HS-27A (cell line): Measurements from ENCODE around the gene REX1BD.
"Not testable (repeated sequence)": the region's sequence is repeated elsewhere in the genome, so short reads cannot be mapped to it uniquely, and the experiment has no call there.

Source experiments
- DNase-seq: peaks from one replicate; pipeline ENCODE4 v3.0.0-alpha.2; 2012; ENCODE audit warnings: low read depth, missing footprints

REX1BD gene

DNA sequence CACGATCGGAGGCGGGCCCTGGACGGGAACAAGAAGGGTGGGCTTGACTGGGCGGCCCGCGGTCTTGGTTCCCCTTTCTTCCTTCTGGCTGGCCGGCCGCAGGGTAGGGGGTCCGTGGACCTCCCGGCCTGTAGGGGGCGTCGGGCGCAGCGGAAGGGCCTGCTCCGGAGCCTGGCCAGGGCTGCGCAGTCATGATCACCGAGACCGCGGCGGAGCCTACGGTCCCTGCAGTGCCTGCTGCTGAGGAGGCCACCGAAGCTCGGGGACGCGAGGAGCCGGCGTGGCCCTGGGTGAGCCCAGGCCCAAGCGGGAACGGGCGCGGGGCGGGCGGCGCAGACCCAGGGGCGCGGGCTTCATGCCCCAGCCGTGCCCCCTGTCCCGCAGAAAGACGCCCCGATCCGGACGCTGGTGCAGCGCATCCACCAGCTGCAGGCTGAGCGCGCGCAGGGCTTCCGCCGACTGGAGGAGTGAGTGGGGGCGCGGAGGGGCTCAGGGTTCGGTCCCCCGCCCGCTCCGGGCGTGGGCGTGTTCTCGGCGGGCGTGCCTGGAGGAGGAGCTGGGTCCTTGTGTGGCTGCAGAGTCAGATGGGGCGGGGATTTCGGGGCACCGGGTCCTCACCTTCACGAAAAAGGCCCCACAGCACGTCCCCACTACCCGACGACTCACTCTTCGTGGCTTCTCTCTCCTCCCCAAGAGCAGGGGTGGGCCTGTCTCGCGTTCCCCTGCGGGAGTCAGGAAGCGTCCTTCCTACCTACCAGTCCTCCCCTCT, at the start of gene REX1BD:
TSS of gene REX1BD (plus strand) at position 188 of the 769 bp plus-strand sequence. CDS start at position 192, 4 bp downstream.
- DNase-seq = peak; percentile 30

DNA sequence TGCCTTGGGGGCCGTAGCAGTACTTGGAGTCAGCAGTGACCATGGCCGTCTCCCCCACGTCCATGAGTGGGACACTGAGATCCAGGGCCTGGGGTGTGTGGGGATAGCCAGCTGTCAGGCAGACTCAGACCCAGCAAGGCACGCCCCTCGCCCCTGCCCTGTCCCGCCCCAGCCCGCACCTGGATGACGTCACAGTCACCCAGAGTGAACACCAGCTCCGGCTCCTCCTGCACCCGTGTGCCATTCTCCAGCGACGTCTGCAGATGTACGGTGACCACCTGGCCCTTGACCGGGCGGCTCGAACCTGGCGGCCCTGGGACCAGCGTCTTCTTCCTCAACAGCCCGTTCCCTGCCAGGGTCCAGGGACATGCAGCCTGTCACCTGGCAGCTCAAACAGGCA, 49.2 kb upstream of the REX1BD start:
- no peak for DNase-seq

DNA sequence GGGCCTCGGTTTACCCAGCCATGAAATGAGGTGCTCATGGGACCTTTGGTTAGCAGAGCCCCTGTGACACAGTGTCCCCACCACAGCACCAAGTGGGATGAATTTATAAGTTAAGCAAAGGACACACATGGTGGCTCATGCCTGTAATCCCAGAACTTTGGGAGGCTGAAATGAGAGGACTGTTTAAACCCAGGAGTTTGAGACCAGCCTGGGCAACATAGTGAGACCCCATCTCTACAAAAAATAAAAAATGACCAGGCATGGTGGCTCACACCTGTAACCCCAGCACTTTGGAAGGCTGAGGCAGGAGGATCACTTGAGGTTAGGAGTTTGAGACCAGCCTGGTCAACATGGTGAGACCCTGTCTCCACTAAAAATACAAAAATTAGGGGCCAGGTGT, 48.4 kb upstream of the REX1BD start:
- DNase-seq = not testable (repeated sequence)

DNA sequence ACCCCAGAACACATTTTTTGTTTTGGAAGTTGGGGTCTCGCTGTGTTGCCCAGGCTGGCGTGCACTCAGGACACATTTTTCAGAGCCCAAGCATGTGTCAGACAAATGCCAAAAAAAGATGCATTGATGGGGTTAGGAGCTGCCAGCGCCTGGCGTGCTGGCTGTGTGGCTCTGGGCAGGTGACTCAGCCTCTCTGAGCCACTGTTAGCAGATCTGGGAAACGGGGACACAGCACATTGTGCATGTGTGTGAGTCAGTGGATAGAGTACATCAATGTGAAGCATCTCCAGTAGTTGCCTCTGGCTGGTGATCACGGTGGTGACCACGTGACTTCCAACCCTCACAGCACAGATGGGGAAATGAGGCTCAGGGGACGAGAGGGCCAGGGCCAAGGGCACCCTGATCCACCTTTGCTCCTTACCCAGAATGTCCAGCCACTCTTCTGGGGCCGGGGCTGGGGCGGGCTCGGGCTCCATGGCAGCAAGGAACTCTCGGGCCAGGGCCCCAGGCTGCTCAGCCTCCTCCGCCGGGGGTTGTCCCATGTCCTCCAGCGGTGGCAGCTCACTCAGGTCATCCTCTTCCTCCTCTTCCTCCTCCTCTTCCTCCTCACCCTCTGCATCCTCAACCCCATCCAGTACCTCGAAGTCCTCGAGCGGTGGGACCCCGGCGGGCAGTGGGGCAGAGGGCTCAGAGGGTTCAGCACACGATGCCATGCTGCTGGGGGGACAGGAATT, 47.2 kb upstream of the REX1BD start:
- no peak for DNase-seq

DNA sequence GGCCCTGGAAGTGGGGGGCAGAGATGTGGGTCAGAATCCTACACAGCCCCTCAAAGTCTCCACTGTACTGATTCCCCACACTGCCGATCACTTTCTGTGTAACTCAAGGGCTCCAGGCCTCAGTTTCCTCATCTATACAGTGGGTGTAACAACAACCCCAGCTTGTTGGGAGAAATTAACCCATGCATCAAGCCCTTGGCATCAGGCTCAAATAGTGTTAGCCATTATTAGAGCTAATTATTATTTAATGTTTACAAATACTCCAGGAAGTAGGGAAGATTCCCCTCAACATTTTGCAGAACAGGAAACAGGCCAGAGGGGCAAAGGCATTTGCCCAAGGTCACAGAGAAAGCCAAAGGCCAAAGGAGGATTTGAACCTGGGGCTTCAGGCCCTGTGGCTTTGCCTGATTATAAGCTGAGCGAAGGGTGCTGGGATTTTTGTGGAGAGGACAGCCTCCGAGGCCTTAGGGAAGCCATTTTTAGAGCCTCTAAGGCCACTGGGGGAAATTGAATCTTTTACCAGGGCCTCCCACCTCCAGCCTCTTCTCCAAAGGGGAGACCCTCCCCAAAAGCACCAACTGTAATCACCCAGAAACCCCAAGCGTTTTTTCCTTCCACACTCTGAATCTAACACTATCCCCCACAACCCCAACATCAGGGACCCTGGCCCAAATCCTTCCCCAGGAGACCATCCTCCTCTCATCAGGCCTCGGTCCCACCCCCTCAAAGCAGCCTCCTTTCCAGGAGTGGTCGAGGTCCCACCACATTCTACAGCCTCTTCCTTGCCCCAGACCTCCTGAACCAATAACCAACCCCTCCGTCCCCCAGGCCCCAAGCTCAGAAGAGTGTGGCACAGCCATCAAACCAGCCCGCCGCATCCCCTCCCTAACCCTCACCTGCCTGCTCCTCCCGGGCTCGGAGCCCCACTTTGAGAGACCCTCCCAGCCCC, 46.3 kb upstream of the REX1BD start:
- DNase-seq = no peak

DNA sequence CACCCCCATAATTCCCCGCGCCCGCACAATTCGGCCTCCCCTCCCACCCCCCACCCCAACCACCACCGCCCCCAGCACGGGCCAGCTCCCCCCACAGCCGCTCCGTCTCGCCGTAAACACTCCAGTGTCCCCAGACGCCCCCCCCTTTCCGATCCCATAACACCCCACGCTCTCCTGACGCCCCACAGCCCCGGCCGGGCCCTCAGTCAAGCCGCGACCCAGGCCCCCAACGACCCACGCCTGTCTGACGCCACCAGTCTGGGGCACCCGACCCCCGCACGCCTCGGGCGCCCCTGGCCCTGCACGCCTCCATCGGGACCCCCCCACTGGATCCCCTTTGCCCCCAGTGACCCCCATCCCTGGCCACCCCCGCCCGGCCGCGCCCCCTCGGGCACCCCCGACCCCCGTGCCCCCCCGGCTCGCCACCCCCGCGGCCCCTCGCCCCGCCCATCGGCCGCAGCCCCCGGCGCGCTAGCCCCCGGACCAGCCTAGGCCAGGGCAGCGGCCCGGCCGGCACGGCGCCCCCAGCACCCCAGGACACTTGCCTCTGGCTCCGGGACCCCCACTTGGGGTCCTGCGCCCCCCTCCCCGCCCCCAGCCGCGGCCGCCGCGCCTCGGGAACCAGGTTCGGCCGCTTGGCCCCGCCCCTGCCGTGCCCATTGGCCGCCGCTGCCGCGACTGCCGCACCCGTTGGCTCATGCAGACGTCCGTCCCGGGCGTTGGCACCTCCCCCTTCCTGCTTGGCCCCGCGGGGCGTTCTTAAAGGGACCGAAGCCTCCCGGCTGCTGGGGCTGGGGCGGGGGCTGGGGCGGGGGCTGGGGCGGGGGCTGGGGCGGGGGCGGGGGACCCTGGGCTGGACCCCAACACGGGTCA, 45.4 kb upstream of the REX1BD start, which contains the start of gene FKBP8:
TSS of gene FKBP8 (minus strand) at position 633 of the 873 bp plus-strand sequence. CDS start 1,603 bp downstream, outside the sequence.
- peak; percentile 40 for DNase-seq

DNA sequence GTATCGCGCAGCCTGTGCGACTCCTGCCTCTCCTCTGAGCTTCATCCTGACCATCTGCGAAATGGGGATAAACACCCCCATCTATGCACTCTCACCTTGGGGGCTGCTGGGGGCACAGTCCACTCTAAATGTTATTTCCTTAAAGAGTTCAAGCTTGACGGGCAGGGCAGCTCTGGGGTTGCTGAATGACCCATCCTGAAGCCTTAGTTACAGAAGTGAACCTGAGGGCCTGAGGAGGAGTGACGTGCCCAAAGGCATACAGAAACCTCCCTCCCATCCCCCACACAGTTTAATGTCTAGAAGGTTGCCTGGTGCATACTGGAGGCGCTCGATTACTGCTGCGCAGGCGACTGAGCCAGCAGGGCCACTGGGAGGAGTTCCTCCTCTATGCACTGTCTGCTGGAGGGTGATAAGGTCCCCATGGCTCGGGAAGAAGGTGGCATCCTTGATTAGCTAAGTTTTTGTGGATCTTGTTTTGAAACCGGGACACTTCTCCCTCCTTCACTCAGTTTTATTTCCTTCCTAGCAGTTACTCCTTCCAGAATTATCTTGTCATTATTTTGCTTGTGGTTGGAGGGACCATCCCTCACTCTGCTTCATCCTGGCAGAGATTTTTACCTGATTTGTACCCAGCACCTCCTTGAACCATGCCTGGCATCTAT, 44.7 kb upstream of the REX1BD start:
- no peak for DNase-seq

DNA sequence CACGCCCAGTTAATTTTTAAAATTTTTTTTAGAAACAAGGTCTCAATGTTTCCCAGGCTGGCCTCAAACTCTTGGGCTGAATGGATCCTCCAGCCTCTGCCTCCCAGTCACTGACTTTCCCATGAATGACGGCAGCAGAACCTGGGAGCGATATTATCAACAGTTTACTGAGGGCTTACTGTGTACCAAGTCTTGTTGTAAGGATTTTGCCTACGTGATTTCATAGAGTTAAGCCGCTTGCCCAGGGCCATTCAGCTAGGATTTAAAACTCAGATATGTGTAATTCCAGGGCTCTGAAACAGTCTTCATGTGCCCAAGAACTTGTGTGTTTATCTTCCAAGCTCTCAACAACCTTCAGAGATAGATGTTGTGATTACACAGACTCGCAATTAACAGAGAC, 37.0 kb upstream of the REX1BD start:
- DNase-seq = no peak

DNA sequence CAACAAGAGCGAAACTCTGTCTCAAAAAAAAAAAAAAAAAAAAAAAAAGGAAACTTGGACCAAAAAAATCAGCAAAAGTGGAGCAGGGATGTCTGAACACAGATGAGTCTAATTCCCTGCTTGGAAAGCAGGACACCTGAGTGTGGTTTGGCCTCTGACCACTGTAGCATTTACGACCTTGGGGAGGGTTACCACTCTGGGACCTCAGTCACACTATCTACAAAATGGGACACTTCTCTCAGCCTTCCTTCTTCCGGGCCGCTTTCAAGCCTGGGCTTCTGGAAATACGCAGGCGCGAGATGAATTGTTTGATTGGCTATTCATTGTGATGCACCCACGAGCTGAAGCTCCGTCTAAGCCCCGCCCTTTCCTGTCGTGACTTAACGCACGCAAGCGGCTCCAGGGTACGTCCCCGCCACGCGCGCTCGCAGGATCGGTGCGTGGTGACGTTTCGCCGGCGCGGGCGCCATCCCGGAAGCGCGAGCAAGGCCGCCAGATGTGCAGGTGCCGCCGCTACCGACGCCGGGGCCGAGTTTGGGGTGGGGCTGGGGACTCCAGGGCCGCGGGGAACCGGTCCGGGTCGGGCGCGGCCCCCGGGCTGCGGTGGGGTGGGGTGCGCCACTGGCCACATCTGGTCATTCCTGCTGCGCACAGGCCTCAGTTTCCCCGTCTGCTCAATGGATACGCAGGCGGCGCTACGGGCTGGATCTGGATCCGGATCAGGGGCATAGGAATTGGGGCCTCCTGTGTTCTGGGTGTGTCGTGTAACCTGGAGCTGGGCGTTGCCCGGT, 31.0 kb upstream of the REX1BD start, which contains the start of gene KXD1:
TSS of gene KXD1 (plus strand) at position 460 of the 791 bp plus-strand sequence. CDS start 4,187 bp downstream, outside the sequence.
- peak; percentile 96 for DNase-seq

DNA sequence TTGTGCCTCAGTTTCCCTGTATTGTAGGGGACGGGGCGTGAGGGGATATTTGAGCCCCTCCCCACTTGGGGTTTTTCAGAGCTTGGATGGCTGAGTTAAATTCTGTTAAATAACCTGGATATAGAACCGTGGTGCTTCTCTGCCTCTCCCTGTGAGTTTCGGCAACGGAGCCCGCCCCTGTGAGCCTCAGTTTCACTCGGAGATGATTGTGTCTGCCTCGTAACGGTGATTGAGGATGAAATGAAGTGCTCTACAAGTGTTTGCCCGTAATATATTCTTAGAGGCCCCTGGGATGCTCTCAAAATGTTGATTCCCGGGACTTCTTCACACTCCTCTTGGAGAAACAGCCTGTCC, 30.4 kb upstream of the REX1BD start:
- DNase-seq = no peak

DNA sequence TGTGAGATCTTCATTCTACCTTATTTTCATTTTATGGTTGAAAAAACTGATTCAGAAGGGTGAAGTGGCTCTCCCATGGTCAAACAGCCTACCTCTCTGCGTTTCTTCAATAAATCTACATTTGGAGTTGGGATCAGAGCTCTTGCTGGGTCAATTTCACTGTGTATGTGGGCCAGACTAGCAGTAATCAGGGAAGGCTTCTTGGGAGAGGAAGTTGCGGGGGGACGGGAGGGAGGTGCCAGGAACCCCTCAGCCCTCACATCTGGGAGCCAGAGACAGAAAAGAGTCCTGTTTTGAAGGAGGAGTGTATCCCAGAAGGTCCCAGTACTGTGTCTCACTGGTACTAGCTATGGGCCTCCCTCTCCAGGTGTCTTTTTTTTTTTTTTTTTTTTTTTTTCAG, 30.0 kb upstream of the REX1BD start:
- no peak for DNase-seq

DNA sequence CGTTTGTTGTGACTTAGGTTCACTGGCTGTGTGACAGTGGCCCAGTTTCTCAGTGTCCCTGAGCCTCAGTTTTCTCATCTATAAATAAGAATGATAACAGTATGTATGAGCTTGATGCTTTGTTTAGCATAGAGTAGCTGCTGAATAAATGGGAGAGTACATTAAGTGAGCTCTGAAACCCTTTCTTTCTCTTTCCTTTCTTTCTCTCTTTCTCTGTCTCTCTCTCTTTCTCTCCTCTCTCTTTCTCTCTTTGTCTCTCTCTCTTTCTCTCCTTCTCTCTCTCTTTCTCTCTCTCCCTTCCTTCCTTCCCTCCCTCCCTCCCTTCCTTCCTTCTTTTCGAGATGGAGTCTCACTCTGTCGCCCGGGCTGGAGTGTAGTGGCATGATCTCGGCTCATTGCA, 28.9 kb upstream of the REX1BD start:
- DNase-seq = no peak

DNA sequence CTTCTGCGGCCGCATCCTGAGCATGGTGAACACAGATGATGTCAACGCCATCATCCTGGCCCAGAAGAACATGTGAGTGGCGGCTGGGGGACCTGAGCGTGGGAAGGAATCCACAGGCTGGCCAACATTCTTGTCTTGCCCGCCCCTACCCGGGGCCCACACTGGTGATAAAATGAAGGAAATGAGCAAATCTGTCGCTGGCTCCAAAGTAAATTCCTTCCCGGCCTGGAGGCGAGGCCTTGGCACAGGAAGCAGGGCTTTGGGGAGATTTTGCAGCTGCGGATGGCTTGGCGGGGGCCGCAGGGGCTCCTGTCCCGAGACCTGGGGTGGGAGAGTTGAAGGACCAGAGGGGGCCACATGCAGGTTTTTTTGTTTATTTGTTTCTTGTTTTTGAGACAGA, 26.5 kb upstream of the REX1BD start:
- DNase-seq = no peak

DNA sequence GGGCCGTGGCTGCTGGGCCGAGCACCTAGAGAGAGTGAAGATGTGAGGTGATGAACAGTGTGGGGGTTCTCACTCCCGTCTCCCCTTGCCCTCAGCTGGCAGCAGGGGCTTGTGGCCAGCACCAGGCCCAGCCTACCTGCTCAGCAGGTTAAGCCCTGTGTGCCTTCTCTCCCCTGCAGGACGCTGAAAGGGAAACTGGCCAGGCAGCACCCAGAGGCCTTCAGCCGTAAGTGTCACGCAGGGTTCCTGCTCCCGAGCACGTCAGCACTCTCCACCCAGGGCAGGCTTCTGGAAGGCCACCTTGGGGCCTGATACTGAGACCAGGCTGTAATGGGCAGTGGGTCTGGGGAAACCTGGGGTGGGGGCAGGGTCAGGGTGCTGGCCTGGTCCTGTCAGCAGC, 21.6 kb upstream of the REX1BD start:
- DNase-seq = no peak

DNA sequence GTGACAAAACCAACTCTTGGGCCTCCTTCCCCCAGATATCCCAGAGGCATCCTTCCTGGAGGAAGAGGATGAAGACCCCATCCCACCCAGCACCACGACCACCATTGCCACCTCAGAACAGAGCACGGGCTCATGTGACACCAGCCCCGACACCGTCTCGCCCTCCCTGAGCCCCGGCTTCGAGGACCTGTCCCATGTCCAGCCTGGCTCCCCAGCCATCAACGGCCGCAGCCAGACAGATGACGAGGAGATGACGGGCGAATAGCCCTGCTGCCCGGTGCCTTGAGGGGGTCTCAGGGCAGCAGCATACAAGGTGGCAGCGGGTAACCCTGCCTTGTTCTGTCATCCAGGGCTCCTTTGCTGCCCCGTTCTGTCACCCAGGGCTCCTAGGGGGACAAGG, 20.2 kb upstream of the REX1BD start:
- no peak for DNase-seq

DNA sequence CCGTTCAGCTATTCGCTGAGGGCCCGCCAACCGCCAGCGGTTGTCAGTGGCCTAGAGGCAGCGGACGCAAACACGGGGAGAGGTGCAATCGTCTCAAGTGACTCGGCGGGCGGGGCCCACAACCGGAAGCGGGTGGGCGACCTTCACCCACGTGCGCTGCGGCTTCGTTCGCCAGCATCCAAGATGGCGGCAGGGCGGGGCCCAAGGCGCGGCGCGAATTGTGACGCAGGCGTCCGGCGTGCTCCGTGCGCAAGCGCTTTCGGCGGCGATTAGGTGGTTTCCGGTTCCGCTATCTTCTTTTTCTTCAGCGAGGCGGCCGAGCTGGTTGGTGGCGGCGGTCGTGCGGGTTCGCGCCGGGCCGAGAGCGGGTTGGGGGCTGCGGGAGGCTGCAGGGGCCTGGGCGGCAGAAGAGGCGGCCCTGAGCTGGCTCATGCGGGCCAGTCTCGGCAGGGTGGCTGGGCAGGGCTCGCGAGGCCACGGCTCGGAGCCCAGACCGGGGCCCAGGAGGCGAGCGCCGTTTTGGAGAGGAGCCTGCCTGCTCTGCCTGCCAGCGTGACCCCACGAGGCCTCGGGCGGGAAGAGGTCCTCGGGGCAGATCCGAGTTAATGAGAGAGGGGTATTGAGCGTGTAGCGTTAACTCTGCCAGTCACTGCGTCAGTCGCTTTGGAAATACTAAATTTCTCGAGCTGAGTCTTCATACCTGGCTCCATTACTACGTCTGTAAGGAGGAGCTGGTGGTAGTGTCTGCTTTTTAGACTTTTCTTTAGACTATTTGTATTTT, 16.8 kb upstream of the REX1BD start, which contains the start of gene UBA52:
TSS of gene UBA52 (plus strand) at position 294 of the 781 bp plus-strand sequence. CDS start 1,444 bp downstream, outside the sequence.
- peak; percentile 79 for DNase-seq

DNA sequence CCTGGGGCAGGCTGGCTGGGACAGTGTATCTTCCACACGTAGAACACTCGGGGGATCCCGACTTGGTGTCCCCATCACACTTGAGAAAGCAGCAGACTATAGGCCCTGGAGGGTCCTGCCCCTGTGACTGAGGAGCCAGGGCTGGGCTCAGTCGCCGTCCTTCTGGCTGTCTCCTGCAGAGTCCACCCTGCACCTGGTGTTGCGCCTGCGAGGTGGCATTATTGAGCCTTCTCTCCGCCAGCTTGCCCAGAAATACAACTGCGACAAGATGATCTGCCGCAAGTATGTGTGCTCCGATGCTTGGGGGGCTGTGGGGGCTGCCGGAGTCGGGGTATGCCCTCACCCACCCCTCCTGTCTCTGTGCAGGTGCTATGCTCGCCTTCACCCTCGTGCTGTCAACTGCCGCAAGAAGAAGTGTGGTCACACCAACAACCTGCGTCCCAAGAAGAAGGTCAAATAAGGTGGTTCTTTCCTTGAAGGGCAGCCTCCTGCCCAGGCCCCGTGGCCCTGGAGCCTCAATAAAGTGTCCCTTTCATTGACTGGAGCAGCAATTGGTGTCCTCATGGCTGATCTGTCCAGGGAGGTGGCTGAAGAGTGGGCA, 13.8 kb upstream of the REX1BD start:
- DNase-seq = no peak

DNA sequence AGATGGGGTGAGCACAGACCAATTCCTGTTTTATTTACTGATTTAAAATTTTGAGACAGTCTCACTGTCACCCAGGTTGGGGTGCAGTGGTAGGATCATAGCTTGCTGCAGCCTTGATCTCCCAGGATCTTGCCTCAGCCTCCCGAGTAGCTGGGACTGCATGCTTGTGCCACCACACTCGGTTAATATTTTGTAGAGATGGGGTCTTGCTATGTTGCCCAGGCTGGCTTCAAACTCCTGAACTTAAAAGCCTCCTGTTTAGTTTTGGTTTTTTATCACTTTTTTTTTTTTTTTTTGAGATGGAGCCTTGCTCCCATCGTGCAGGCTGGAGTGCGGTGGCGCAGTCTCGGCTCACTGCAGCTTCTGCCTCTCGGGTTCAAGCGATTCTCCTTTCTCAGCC, 12.2 kb upstream of the REX1BD start:
- DNase-seq = no peak
